Astrocyte (in vitro differentiated cells and primary cell): ENCODE data around the gene SCNN1A.

ENCODE experiments used
- CTCF ChIP-seq: IDR thresholded peaks from 2 replicates; pipeline ENCODE4 v1.5.1; 2011; ENCODE audit warnings: low read depth, mild to moderate bottlenecking, inconsistent platforms, low read length, moderate library complexity; ENCODE audit not compliant: insufficient read depth
- EZH2 ChIP-seq: IDR thresholded peaks from 2 replicates; pipeline ENCODE4 v1.6.1; 2012; ENCODE audit warnings: mild to moderate bottlenecking, low read length, inconsistent platforms; ENCODE audit not compliant: insufficient read depth

GRCh38 chr12:6342140-6342889 lies 33.0 kb downstream of the SCNN1A start:
- TF ChIP-seq CTCF (no peak), EZH2 (no peak)
